ENCODE measurements around the gene TEX52. TPM values are rescaled to one million over a fixed set of nuclear protein-coding genes. Genes with fewer than 3 reads are reported as not detected.
A peak's percentile ranks its signal among the peaks of the same experiment; 100 is the strongest.

The TEX52 gene
- total RNA-seq, 1 experiment from 2014 or later = not detected

DNA sequence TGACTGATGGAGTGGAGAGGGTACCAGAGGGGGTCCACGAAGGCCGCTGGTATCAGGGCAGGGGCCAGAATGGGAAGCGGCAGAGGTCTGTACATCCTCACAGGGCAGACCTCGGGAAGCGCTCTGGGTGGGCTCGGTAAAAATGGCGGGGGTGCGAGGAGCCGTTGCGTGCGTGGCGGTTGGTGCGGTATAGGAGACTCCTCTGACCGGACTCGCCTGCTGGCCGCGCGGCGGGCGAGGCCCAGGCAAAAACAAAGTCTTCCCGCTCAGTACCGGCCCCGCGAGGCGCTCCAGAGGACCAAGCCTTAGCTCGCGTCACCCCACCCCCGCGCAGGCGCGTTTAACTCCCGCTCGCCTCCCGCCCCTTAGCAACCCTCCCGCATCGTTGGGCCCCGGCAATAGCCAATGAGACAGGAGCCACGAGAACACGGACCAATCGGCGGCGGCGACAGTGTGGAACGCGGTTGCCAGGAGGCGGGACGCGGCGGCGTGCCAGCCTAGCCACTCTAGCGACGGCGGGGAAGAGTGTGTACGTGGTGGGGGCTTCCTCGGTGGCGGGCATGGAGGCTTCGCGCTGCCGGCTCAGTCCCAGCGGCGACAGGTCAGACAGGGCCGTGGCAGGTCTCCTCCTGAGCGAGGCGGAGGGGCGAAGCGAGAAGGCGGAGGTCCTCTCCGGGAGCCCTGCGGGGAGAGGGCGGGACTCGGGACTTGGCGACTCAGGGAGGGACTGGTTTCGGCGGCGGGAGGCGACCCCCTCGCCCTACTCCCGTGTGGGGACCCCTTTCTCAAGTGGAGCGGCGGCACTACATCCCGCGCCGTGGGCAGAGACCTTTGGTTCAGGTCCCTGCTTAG is 33.8 kb upstream of the TEX52 start, which contains the start of gene TULP3:
TSS of gene TULP3 (plus strand) at position 504 of the 852 bp plus-strand sequence. CDS start at position 561, 57 bp downstream.
- peaks cover 30% of the 10 kb centered on the region for H3K79me2 ChIP-seq (ENCODE audit: insufficient read depth, low read length)
- H3K4me2 ChIP-seq (ENCODE audit: low read length) = peak within 1 kb of the TSS; percentile 95
- peak within 1 kb of the TSS; percentile 90 to 95 for H3K4me3 ChIP-seq (replicated peaks in 1 of 2; ENCODE audit: low read depth in 1 of 2, low read length in 2 of 2)
- H3K9me3 ChIP-seq (ENCODE audit: control insufficient read depth in 1 of 2, insufficient read depth in 1 of 2, low read depth in 1 of 2, low read length in 2 of 2) = no peaks in the 10 kb centered on the region
- H3K4me1 ChIP-seq (ENCODE audit: control insufficient read depth in 1 of 2, insufficient read depth in 2 of 2, low read length in 2 of 2) = peaks cover 20 to 30% of the 10 kb centered on the region in 2 experiments
- peaks cover 10 to 11% of the 10 kb centered on the region in 2 experiments; a peak in 2 of 4 replicates for H3K36me3 ChIP-seq (ENCODE audit: control insufficient read depth in 1 of 2, insufficient read depth in 2 of 2, low read length in 2 of 2)
- peak; percentile 50 for TF ChIP-seq POLR2A (IDR thresholded peaks at IDR 0.05; ENCODE audit: borderline replicate concordance, extremely low read depth, insufficient read depth, insufficient read length)
- TF ChIP-seq TCF7L2 (IDR thresholded peaks at IDR 0.05; ENCODE audit: borderline replicate concordance, extremely low read depth, insufficient read depth, insufficient read length) = no peak
- peak; percentile 27 for TF ChIP-seq YY1 (IDR thresholded peaks at IDR 0.05; ENCODE audit: extremely low read depth, insufficient replicate concordance, low read depth, low read length)
- TF ChIP-seq, protein P1, sequence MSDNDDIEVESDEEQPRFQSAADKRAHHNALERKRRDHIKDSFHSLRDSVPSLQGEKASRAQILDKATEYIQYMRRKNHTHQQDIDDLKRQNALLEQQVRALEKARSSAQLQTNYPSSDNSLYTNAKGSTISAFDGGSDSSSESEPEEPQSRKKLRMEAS (IDR thresholded peaks at IDR 0.05) = peak; percentile 90
- TF ChIP-seq SP1 (IDR thresholded peaks at IDR 0.05; ENCODE audit: low read depth) = peak; percentile 96
- TF ChIP-seq POLR2AphosphoS5 (IDR thresholded peaks at IDR 0.05; ENCODE audit: low read depth, low read length) = peak; percentile 82
- TF ChIP-seq SIN3A (IDR thresholded peaks at IDR 0.05; ENCODE audit: low read depth) = no peak; the same call in 1 of the 2 replicates
- TF ChIP-seq ZFX (IDR thresholded peaks at IDR 0.05) = peak; percentile 34; the same call in 1 of the 2 replicates
- POLR2A ChIA-PET = interaction anchor here (0.6 kb wide), 1 partner anchor 10 kb away, joined by 4 read pairs; no protein-coding TSS in a partner anchor
- RAD21 ChIA-PET (ENCODE audit: low non-redundant PET in 1 of 2, low total read pairs in 2 of 2, uncharacterized antibody in 2 of 2, unreplicated experiment in 2 of 2) = no interaction called here
- CTCF ChIA-PET = interaction anchor here (0.5 to 1.4 kb wide), 5 partner anchors 14 to 151 kb away, joined by 3 to 5 read pairs (median 3); partner anchors contain the start of genes FOXM1 and RHNO1
- no peaks in the 10 kb centered on the region for H3K9me2 ChIP-seq (ENCODE audit: insufficient read depth)
- peak within 1 kb of the TSS; percentile 89 for H3K9ac ChIP-seq (ENCODE audit: low read length)
- ATAC-seq (peak; percentile 94), DNase-seq (ENCODE audit: low read depth, low spot score) (peak; percentile 91)
- BruUV-seq (replicated peaks) = no TSS peak
- H2AFZ ChIP-seq (ENCODE audit: low read depth, low read length, poor library complexity, severe bottlenecking) = peak within 1 kb of the TSS; percentile 71
- H3K27me3 ChIP-seq (ENCODE audit: insufficient read depth, low read length) = no peaks in the 10 kb centered on the region
- intact Hi-C loops (cut with micrococcal nuclease) = no loop called here
- no peaks in the 10 kb centered on the region for H4K20me1 ChIP-seq (ENCODE audit: insufficient read depth)
- H3K27ac ChIP-seq (ENCODE audit: low read depth, low read length) = peak within 1 kb of the TSS; percentile 81

Data from HCT116 (cell line).